Fibroblast of lung (primary cell): ENCODE results near the gene MAP4K3.
"Not testable (repeated sequence)": the region's sequence is repeated elsewhere in the genome, so short reads cannot be mapped to it uniquely, and the experiment has no call there.

Experiments
- EZH2 ChIP-seq: IDR thresholded peaks from 2 replicates; pipeline ENCODE4 v1.5.1; 2012; ENCODE audit warnings: low read length, control low read depth, mild to moderate bottlenecking; ENCODE audit errors: missing control alignments
- TF ChIP-seq, protein P1 (sequence below), 2 donors: IDR thresholded peaks in 1 of 2; conservative IDR thresholded peaks in 1 of 2; 1 replicate in 1 of 2; 2 replicates in 1 of 2; pipeline ENCODE4 v1.5.1; 2011 to 2012; ENCODE audit warnings: low read length in 2 of 2, control low read depth in 1 of 2, inconsistent platforms in 1 of 2, low read depth in 1 of 2, mild to moderate bottlenecking in 1 of 2

DNA sequence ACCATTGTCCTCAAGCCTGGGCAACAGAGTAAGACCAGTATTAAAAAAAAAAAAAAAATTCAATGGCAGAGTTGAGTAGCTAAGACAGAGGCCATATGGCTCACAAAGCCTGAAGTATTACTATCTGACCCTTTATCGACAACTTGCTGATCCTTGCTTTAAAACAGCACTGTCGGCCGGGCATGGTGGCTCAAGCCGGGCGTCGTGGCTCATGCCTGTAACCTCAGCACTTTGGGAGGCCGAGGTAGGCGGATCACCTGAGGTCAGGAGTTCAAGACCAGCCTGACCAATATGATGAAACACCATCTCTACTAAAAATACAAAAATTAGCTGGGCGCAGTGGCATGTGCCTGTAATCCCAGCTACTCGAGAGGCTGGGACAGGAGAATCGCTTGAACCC lies 53.0 kb downstream of the MAP4K3 start:
- TF ChIP-seq, protein P1, sequence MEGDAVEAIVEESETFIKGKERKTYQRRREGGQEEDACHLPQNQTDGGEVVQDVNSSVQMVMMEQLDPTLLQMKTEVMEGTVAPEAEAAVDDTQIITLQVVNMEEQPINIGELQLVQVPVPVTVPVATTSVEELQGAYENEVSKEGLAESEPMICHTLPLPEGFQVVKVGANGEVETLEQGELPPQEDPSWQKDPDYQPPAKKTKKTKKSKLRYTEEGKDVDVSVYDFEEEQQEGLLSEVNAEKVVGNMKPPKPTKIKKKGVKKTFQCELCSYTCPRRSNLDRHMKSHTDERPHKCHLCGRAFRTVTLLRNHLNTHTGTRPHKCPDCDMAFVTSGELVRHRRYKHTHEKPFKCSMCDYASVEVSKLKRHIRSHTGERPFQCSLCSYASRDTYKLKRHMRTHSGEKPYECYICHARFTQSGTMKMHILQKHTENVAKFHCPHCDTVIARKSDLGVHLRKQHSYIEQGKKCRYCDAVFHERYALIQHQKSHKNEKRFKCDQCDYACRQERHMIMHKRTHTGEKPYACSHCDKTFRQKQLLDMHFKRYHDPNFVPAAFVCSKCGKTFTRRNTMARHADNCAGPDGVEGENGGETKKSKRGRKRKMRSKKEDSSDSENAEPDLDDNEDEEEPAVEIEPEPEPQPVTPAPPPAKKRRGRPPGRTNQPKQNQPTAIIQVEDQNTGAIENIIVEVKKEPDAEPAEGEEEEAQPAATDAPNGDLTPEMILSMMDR (conservative IDR thresholded peaks at IDR 0.05 in 1 of 2, IDR thresholded peaks at IDR 0.05 in 1 of 2; ENCODE audit: low read depth in 1 of 2, low read length in 2 of 2), result not testable (repeated sequence)
- TF ChIP-seq EZH2, result not testable (repeated sequence)
